ENCODE results near the gene MACROH2A2. TPM values are rescaled to one million over a fixed set of nuclear protein-coding genes. Genes with fewer than 3 reads are reported as not detected.
"Not testable (repeated sequence)": the region's sequence is repeated elsewhere in the genome, so short reads cannot be mapped to it uniquely, and the experiment has no call there.

MACROH2A2 gene
- total RNA-seq, 2 experiments from 2014 or later = 3.0 to 3.1 TPM

DNA sequence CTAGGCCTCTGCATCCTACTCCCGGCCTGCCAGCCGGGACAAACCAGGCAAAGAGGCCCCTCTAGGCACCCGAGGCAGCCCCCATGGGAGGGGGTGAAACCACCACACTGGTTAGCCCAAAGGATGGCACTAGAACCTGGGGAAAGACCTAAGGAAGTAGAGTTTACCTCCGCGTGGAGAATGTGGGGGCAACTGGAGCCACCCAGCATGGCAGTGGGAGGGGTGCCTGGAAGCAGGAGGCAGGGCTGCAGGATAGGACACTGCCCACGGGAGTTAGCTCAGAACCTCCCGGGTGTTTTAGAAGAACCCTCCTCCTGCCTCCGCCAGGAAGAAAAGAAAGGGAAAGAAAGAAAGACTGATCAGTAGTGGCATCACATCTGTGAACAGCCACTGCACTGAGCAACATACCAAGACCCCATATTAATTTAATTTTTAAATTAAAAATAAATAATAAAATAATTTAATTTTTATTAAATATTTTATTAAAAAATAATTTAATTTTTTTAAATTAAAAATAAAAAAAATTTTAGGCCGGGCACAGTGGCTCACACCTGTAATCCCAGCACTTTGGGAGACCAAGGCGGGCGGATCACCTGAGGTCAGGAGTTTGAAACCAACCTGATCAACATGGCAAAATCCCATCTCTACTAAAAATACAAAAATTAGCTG, 68.8 kb downstream of the MACROH2A2 start:
- CTCF ChIA-PET = no interaction called here
- POLR2A ChIA-PET = no interaction called here

DNA sequence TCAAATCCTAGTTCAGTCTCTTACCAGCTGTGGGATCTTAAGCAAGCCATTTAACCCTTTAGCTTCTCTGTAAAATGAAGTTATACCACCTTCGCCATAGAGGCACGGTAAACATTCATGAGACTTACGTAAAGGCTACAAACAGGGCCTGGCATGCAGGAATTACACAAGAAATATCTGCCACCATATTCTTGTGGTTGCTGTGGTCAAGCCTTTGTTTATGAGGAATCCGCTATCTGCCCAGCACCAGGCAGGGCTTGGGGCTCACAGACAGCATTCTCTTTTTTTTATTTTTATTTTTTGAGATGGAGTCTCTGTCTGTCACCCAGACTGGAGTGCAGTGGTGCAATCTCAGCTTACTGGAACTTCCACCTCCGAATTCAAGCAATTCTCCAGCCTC, 70.1 kb downstream of the MACROH2A2 start:
- CTCF ChIA-PET = no interaction called here
- POLR2A ChIA-PET = no interaction called here

- CTCF ChIA-PET = interaction anchor here (2.2 kb wide), 1 partner anchor 7 kb away, joined by 12 read pairs; no protein-coding TSS in a partner anchor
- POLR2A ChIA-PET = not testable (repeated sequence)
Observed at GRCh38 chr10:70123166-70123565, 70.5 kb downstream of the MACROH2A2 start.

- POLR2A ChIA-PET = no interaction called here
- CTCF ChIA-PET = interaction anchor here (2.2 kb wide), 1 partner anchor 8 kb away, joined by 12 read pairs; no protein-coding TSS in a partner anchor
Observed at GRCh38 chr10:70123817-70124216, 71.2 kb downstream of the MACROH2A2 start.

DNA sequence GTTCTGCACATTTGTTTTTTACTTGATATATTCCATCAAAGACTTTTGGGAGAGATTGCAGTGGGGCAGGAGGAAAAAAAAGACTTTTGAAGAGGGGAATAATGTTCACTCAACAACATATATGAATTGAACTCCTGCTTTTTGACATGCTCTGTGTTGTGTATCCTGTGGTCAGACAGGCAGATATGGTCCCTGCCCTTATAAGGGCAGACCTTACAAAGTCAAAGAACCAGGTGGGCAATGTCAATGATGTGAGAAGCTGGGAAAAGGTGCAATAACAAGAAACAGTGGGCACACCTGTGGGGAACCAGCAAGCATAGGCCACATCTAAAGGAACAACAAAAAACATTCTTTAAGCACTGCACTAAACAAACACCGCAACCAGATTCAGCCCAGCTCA, 71.8 kb downstream of the MACROH2A2 start:
- CTCF ChIA-PET = interaction anchor here (0.6 to 2.2 kb wide), 2 partner anchors 9 to 1237 kb away, joined by 3 to 12 read pairs; no protein-coding TSS in a partner anchor
- POLR2A ChIA-PET = no interaction called here

DNA sequence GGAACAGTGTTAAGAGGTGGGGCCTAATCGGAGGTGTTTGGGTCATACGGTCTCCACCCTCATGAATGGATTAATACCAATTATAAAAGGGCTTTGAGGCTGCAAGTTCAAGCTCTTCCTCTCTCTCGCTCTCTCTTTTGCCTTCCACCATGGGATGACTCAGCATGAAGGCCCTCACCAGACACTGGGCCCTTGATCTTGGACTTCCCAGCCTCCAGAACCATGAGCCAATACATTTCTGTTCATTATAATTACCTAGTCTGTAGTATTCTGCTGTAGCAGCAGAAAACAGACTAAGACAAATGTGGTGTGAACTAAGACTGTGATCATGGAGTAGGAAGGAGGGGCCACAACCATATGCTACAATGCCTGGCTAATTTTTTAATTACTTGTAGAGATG, 72.3 kb downstream of the MACROH2A2 start:
- ChIA-PET CTCF (interaction anchor here (0.6 to 2.2 kb wide), 2 partner anchors 9 to 1238 kb away, joined by 3 to 12 read pairs; no protein-coding TSS in a partner anchor), POLR2A (interaction anchor here (1.2 kb wide), 1 partner anchor 21 kb away, joined by 3 read pairs; no protein-coding TSS in a partner anchor)

DNA sequence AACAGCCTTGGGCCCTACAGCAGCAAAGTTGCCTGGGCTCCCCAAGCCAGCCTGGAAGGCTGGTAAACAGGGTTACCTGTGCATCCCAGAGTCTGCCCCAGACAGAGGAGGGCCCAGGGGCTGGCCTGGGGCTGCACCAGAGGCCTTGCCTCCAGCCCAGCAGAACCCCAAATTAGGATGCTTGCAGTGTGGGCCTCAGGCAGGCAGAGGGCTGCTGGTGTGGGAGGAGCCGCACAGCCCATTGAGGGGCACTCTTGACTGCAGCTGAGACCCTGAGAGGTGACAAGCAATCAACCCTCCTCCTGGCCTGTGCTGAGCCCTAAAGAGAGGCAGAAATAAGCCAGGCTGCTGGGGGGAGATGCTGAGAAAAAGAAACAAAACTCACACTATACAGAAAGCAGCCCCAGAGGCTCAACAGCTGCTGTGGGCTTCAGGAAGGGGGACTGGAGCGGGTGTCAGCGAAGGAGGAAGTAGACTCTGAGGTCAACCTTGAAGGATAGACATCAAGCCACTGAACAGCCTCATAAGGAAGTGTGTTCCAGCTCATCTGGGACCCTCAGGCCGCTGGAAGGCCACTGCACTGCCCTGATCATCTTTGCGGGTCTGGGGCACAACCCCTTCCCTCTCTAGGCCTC, 73.4 kb downstream of the MACROH2A2 start:
- ChIA-PET POLR2A (interaction anchor here (1.2 kb wide), 1 partner anchor 19 kb away, joined by 3 read pairs; no protein-coding TSS in a partner anchor), CTCF (interaction anchor here (1.0 kb wide), 1 partner anchor 10 kb away, joined by 3 read pairs; no protein-coding TSS in a partner anchor)

GRCh38 chr10:70126700-70127395, 74.2 kb downstream of the MACROH2A2 start:
- POLR2A ChIA-PET = no interaction called here
- CTCF ChIA-PET = interaction anchor here (1.0 to 1.1 kb wide), 2 partner anchors 11 kb away, joined by 3 read pairs; no protein-coding TSS in a partner anchor

- POLR2A ChIA-PET = no interaction called here
- CTCF ChIA-PET = no interaction called here
Observed at GRCh38 chr10:70130878-70131559, 78.4 kb downstream of the MACROH2A2 start.

- POLR2A ChIA-PET = no interaction called here
- CTCF ChIA-PET = no interaction called here
Observed at GRCh38 chr10:70131560-70131937, 78.9 kb downstream of the MACROH2A2 start.

GRCh38 chr10:70132098-70133029, 79.7 kb downstream of the MACROH2A2 start, which contains the start of gene AIFM2:
Gene AIFM2 (minus strand): TSS chr10:70132825. CDS start chr10:70124084, 8,741 bp downstream.
- ChIA-PET CTCF (interaction anchor here (4.7 kb wide), 1 partner anchor 13 kb away, joined by 32 read pairs; the partner anchor contains the start of gene TYSND1), POLR2A (interaction anchor here (1.0 kb wide), 1 partner anchor 13 kb away, joined by 5 read pairs; no protein-coding TSS in a partner anchor)

DNA sequence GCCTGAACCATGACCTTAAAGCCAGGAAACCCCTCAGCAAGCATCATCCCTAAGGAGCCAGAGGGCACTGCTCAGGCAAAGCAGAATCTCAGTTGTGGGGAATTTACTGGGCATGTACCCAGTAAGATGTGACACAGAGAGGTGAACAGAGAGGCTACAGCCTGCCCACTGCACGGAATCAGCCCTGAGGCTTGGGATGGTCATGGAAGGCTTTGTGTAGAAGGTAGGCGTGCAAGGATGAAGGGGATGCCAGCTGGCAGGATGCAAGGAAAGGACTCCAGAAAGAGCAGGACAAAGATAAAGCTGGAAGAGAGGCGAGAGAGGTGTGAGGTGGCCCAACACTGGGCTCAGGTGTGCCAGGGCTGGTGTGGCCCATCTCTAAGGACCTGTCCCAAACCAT, 82.4 kb downstream of the MACROH2A2 start:
- CTCF ChIA-PET = interaction anchor here (4.7 kb wide), 1 partner anchor 10 kb away, joined by 32 read pairs; the partner anchor contains the start of gene TYSND1
- POLR2A ChIA-PET = no interaction called here

- ChIA-PET POLR2A (no interaction called here), CTCF (interaction anchor here (4.7 kb wide), 1 partner anchor 10 kb away, joined by 32 read pairs; the partner anchor contains the start of gene TYSND1)
Observed at GRCh38 chr10:70135684-70136083, 83.0 kb downstream of the MACROH2A2 start.

GRCh38 chr10:70137135-70137534, 84.5 kb downstream of the MACROH2A2 start:
- ChIA-PET POLR2A (interaction anchor here (0.6 kb wide), 1 partner anchor 22 kb away, joined by 3 read pairs; no protein-coding TSS in a partner anchor), CTCF (interaction anchor here (1.4 to 4.7 kb wide), 2 partner anchors 8 to 20 kb away, joined by 4 to 32 read pairs; partner anchors contain the start of gene TYSND1)

- CTCF ChIA-PET = interaction anchor here (0.8 kb wide), 1 partner anchor 24 kb away, joined by 3 read pairs; no protein-coding TSS in a partner anchor
- POLR2A ChIA-PET = interaction anchor here (0.6 kb wide), 1 partner anchor 21 kb away, joined by 3 read pairs; no protein-coding TSS in a partner anchor
Observed at GRCh38 chr10:70137927-70138883, 85.6 kb downstream of the MACROH2A2 start.

GRCh38 chr10:70139151-70139996, 86.7 kb downstream of the MACROH2A2 start:
- ChIA-PET CTCF (interaction anchor here (0.8 kb wide), 1 partner anchor 22 kb away, joined by 3 read pairs; no protein-coding TSS in a partner anchor), POLR2A (no interaction called here)
